HG03060 (cell line): ENCODE results near the gene UBE2J1.
"Not testable (repeated sequence)": the region's sequence is repeated elsewhere in the genome, so short reads cannot be mapped to it uniquely, and the experiment has no call there.

Experiments
- ATAC-seq: cut with Tn5 transposase; IDR thresholded peaks from one replicate; pipeline ENCODE4 v1.9.1; 2021; ENCODE audit warnings: low read depth, moderate number of reproducible peaks; ENCODE audit not compliant: unreplicated experiment

UBE2J1 gene

GRCh38 chr6:89352278-89353117, at the start of gene UBE2J1:
TSS of gene UBE2J1 (minus strand) at chr6:89352722. CDS start at chr6:89352569, 153 bp downstream.
- peak; percentile 20 for ATAC-seq

- no peak for ATAC-seq
Observed at GRCh38 chr6:89400912-89401399, 48.4 kb upstream of the UBE2J1 start.

- no peak for ATAC-seq
Observed at GRCh38 chr6:89400050-89400449, 47.5 kb upstream of the UBE2J1 start.

- no peak for ATAC-seq
Observed at GRCh38 chr6:89398762-89399525, 46.4 kb upstream of the UBE2J1 start.

GRCh38 chr6:89397884-89398283, 45.4 kb upstream of the UBE2J1 start:
- ATAC-seq, result not testable (repeated sequence)

- ATAC-seq, result no peak
Observed at GRCh38 chr6:89393659-89394058, 41.1 kb upstream of the UBE2J1 start.

- ATAC-seq, result no peak
Observed at GRCh38 chr6:89392823-89393222, 40.3 kb upstream of the UBE2J1 start.

- ATAC-seq, result no peak
Observed at GRCh38 chr6:89388846-89389245, 36.3 kb upstream of the UBE2J1 start.

- peak; percentile 93 for ATAC-seq
Observed at GRCh38 chr6:89387516-89388201, 35.1 kb upstream of the UBE2J1 start.

- ATAC-seq, result peak; percentile 13
Observed at GRCh38 chr6:89386917-89387491, 34.5 kb upstream of the UBE2J1 start.

GRCh38 chr6:89385846-89386245, 33.3 kb upstream of the UBE2J1 start:
- ATAC-seq, result no peak

- ATAC-seq, result peak; percentile 40
Observed at GRCh38 chr6:89385156-89385667, 32.7 kb upstream of the UBE2J1 start.

GRCh38 chr6:89381031-89381430, 28.5 kb upstream of the UBE2J1 start:
- ATAC-seq, result no peak

GRCh38 chr6:89379281-89379680, 26.8 kb upstream of the UBE2J1 start:
- no peak for ATAC-seq

- no peak for ATAC-seq
Observed at GRCh38 chr6:89378628-89379027, 26.1 kb upstream of the UBE2J1 start.

- peak; percentile 69 for ATAC-seq
Observed at GRCh38 chr6:89375427-89376267, 23.1 kb upstream of the UBE2J1 start.

- ATAC-seq, result no peak
Observed at GRCh38 chr6:89372506-89372901, 20.0 kb upstream of the UBE2J1 start.

- peak; percentile 42 for ATAC-seq
Observed at GRCh38 chr6:89371849-89372505, 19.5 kb upstream of the UBE2J1 start.

GRCh38 chr6:89368999-89369398, 16.5 kb upstream of the UBE2J1 start:
- no peak for ATAC-seq
